WTC11 (cell line): ENCODE data around the gene RASGRP3.

Experiments
- CTCF ChIP-seq: fragments of 200-600 bp; IDR thresholded peaks from 2 replicates; pipeline ENCODE4 v1.8.0; 2022; ENCODE audit warnings: antibody characterized with exemption
- FOXJ3 ChIP-seq: sonication (generic); formaldehyde crosslinking; IDR thresholded peaks from 2 replicates; pipeline ENCODE4 v1.9.0; 2021; ENCODE audit warnings: missing genetic modification reagents, mild to moderate bottlenecking, borderline replicate concordance
- KAT7 ChIP-seq: sonication (generic); formaldehyde crosslinking; IDR thresholded peaks from 2 replicates; pipeline ENCODE4 v1.8.1; 2023; ENCODE audit warnings: missing genetic modification reagents, mild to moderate bottlenecking, borderline replicate concordance
- MAX ChIP-seq: sonication (generic); formaldehyde crosslinking; IDR thresholded peaks from 2 replicates; pipeline ENCODE4 v1.8.0; 2022; ENCODE audit warnings: mild to moderate bottlenecking, missing genetic modification reagents
- MXD4 ChIP-seq: fragments of 250-450 bp; sonication (Bioruptor Pico); IDR thresholded peaks from 2 replicates; pipeline ENCODE4 v1.8.0; 2021; ENCODE audit warnings: mild to moderate bottlenecking, moderate library complexity, borderline replicate concordance
- NR2C2 ChIP-seq: sonication (generic); formaldehyde crosslinking; IDR thresholded peaks from 2 replicates; pipeline ENCODE4 v1.8.0; 2022; ENCODE audit warnings: mild to moderate bottlenecking, missing genetic modification reagents
- USF2 ChIP-seq: sonication (generic); formaldehyde crosslinking; IDR thresholded peaks from 2 replicates; pipeline ENCODE4 v1.8.1; 2023; ENCODE audit warnings: mild to moderate bottlenecking, missing genetic modification reagents, moderate library complexity

- TF ChIP-seq NR2C2 (CRISPR knock-in tag) (no peak), CTCF (no peak), MAX (no peak), USF2 (CRISPR knock-in tag) (no peak), KAT7 (CRISPR knock-in tag) (no peak), FOXJ3 (CRISPR knock-in tag) (no peak), MXD4 (CRISPR knock-in tag) (no peak)
Observed at GRCh38 chr2:33458248-33458819, 18.1 kb upstream of the RASGRP3 start.
